Trophoblast cell (in vitro differentiated cells and primary cell): ENCODE measurements around the gene KIF3C.

Experiments used
- DNase-seq, 2 donors: peaks; one replicate each; pipeline ENCODE4 v3.0.0-alpha.2; 2016
- H2AFZ ChIP-seq: 2 replicates; pipeline ENCODE4 v1.6.1; 2013; ENCODE audit warnings: low read length, moderate library complexity, mild to moderate bottlenecking; ENCODE audit not compliant: insufficient read depth, poor library complexity
- H2AK5ac ChIP-seq: 2 replicates; pipeline ENCODE4 v1.6.1; 2013; ENCODE audit warnings: mild to moderate bottlenecking, low read length
- H2BK120ac ChIP-seq: 2 replicates; pipeline ENCODE4 v1.6.1; 2013; ENCODE audit warnings: low read length, mild to moderate bottlenecking, moderate library complexity; ENCODE audit not compliant: insufficient read depth, poor library complexity
- H2BK12ac ChIP-seq: 2 replicates; pipeline ENCODE4 v1.6.1; 2013; ENCODE audit warnings: mild to moderate bottlenecking, low read length, moderate library complexity
- H2BK5ac ChIP-seq: 2 replicates; pipeline ENCODE4 v1.6.1; 2013; ENCODE audit warnings: low read length, low read depth, moderate library complexity, mild to moderate bottlenecking; ENCODE audit not compliant: poor library complexity
- H3K14ac ChIP-seq: 2 replicates; pipeline ENCODE4 v1.6.1; 2013; ENCODE audit warnings: mild to moderate bottlenecking, low read length
- H3K18ac ChIP-seq: 2 replicates; pipeline ENCODE4 v1.6.1; 2013; ENCODE audit warnings: mild to moderate bottlenecking, low read length
- H3K23ac ChIP-seq: 2 replicates; pipeline ENCODE4 v1.6.1; 2013; ENCODE audit warnings: low read length
- H3K27ac ChIP-seq: 2 replicates; pipeline ENCODE4 v1.5.1; 2013; ENCODE audit warnings: low read depth, mild to moderate bottlenecking, inconsistent platforms, low read length, moderate library complexity
- H3K27me3 ChIP-seq: 2 replicates; pipeline ENCODE4 v1.6.1; 2013; ENCODE audit warnings: inconsistent platforms, mild to moderate bottlenecking, low read length, moderate library complexity; ENCODE audit not compliant: insufficient read depth
- H3K36me3 ChIP-seq, 2 experiments: 1 replicate in 1 of 2; 2 replicates in 1 of 2; pipeline ENCODE4 v1.6.1; 2013; ENCODE audit warnings: low read length in 2 of 2, mild to moderate bottlenecking in 2 of 2, moderate library complexity in 1 of 2; ENCODE audit not compliant: insufficient read depth in 2 of 2, control insufficient read depth in 1 of 2
- H3K4ac ChIP-seq: 2 replicates; pipeline ENCODE4 v1.6.1; 2013; ENCODE audit warnings: low read depth, mild to moderate bottlenecking, low read length, moderate library complexity
- H3K4me1 ChIP-seq, 2 experiments: 1 replicate in 1 of 2; 2 replicates in 1 of 2; pipeline ENCODE4 v1.6.1; 2013; ENCODE audit warnings: low read length in 2 of 2, mild to moderate bottlenecking in 2 of 2, moderate library complexity in 1 of 2; ENCODE audit not compliant: insufficient read depth in 2 of 2, control insufficient read depth in 1 of 2
- H3K4me2 ChIP-seq: 2 replicates; pipeline ENCODE4 v1.6.1; 2013; ENCODE audit warnings: inconsistent platforms, mild to moderate bottlenecking, low read length, moderate library complexity
- H3K4me3 ChIP-seq: 2 replicates; pipeline ENCODE4 v1.5.1; 2013; ENCODE audit warnings: mild to moderate bottlenecking, low read depth, low read length, inconsistent platforms
- H3K79me1 ChIP-seq: one replicate; pipeline ENCODE4 v1.6.1; 2013; ENCODE audit warnings: low read length
- H3K79me2 ChIP-seq: 2 replicates; pipeline ENCODE4 v1.6.1; 2013; ENCODE audit warnings: low read length, mild to moderate bottlenecking; ENCODE audit not compliant: control insufficient read depth, insufficient read depth, poor library complexity
- H3K9ac ChIP-seq: 2 replicates; pipeline ENCODE4 v1.6.1; 2013; ENCODE audit warnings: mild to moderate bottlenecking, low read length
- H3K9me3 ChIP-seq: 2 replicates; pipeline ENCODE4 v1.6.1; 2013; ENCODE audit warnings: low read depth, mild to moderate bottlenecking, control low read depth, inconsistent platforms, low read length; ENCODE audit not compliant: insufficient read depth
- H4K12ac ChIP-seq: 2 replicates; pipeline ENCODE4 v1.6.1; 2013; ENCODE audit warnings: low read depth, mild to moderate bottlenecking, low read length, moderate library complexity
- H4K8ac ChIP-seq: 2 replicates; pipeline ENCODE4 v1.6.1; 2013; ENCODE audit warnings: low read depth, mild to moderate bottlenecking, low read length, moderate library complexity
- H4K91ac ChIP-seq: one replicate; pipeline ENCODE4 v1.6.1; 2013; ENCODE audit warnings: low read depth, mild to moderate bottlenecking, low read length, moderate library complexity
- WGBS: extraction: QIAGEN DNeasy Blood & Tissue Kit; methylation state at CpG from one replicate; pipeline ENCODE4 v1.1.7; 2013; ENCODE audit warnings: missing lambda C conversion rate; ENCODE audit not compliant: insufficient read length, insufficient coverage; ENCODE audit errors: extremely low coverage; 5-methylcytosine and 5-hydroxymethylcytosine counted together

Gene KIF3C

GRCh38 chr2:25992556-25992955 lies 10.3 kb upstream of the KIF3C start:
- Histone ChIP-seq H2AFZ (no peak overlapping the region), H4K12ac (no peak overlapping the region), H2AK5ac (no peak overlapping the region), H3K4me2 (no peak overlapping the region), H2BK12ac (no peak overlapping the region), H3K23ac (no peak overlapping the region), H3K79me2 (no peaks in the 10 kb centered on the region), H3K36me3 (no peaks in the 10 kb centered on the region), H3K18ac (no peak overlapping the region), H3K79me1 (no peaks in the 10 kb centered on the region), H3K9ac (no peak overlapping the region), H4K91ac (no peak overlapping the region), H3K14ac (no peak overlapping the region), H3K4me1 (no peaks in the 10 kb centered on the region), H2BK120ac (no peak overlapping the region), H3K4ac (no peak overlapping the region), H3K4me3 (no peak overlapping the region), H3K27ac (no peak overlapping the region), H3K27me3 (no peaks in the 10 kb centered on the region), H2BK5ac (no peak overlapping the region), H4K8ac (no peak overlapping the region), H3K9me3 (no peaks in the 10 kb centered on the region)
- 100% methylated on average over 1 of the region's 8 CpGs for WGBS
- DNase-seq = no peak

GRCh38 chr2:25991965-25992364 lies 9.7 kb upstream of the KIF3C start:
- H3K4me2 ChIP-seq = no peak overlapping the region
- H3K27me3 ChIP-seq = no peaks in the 10 kb centered on the region
- H3K27ac ChIP-seq = no peak overlapping the region
- no peak overlapping the region for H4K91ac ChIP-seq
- no peak overlapping the region for H2AFZ ChIP-seq
- no peaks in the 10 kb centered on the region for H3K79me2 ChIP-seq
- no CpG with 5 or more reads among the region's 3 CpGs for WGBS
- H3K9me3 ChIP-seq = no peaks in the 10 kb centered on the region
- H2BK5ac ChIP-seq = no peak overlapping the region
- no peaks in the 10 kb centered on the region for H3K4me1 ChIP-seq
- H3K4ac ChIP-seq = no peak overlapping the region
- no peak overlapping the region for H2AK5ac ChIP-seq
- H2BK12ac ChIP-seq = no peak overlapping the region
- no peak overlapping the region for H3K9ac ChIP-seq
- H3K36me3 ChIP-seq = no peaks in the 10 kb centered on the region
- H3K18ac ChIP-seq = no peak overlapping the region
- H2BK120ac ChIP-seq = no peak overlapping the region
- H3K14ac ChIP-seq = no peak overlapping the region
- no peak overlapping the region for H4K8ac ChIP-seq
- peak in 1 of 2 donors; percentile 36 for DNase-seq
- no peaks in the 10 kb centered on the region for H3K79me1 ChIP-seq
- no peak overlapping the region for H3K4me3 ChIP-seq
- H4K12ac ChIP-seq = no peak overlapping the region
- no peak overlapping the region for H3K23ac ChIP-seq

- no peak overlapping the region for H4K8ac ChIP-seq
- no peak overlapping the region for H2BK12ac ChIP-seq
- no peak overlapping the region for H3K4me3 ChIP-seq
- no peaks in the 10 kb centered on the region for H3K27me3 ChIP-seq
- no peak overlapping the region for H3K4ac ChIP-seq
- H2BK120ac ChIP-seq = no peak overlapping the region
- no peaks in the 10 kb centered on the region for H3K79me2 ChIP-seq
- no peak for DNase-seq
- H3K4me2 ChIP-seq = no peak overlapping the region
- no peaks in the 10 kb centered on the region for H3K9me3 ChIP-seq
- no CpG with 5 or more reads among the region's 4 CpGs for WGBS
- no peak overlapping the region for H3K14ac ChIP-seq
- H3K9ac ChIP-seq = no peak overlapping the region
- no peak overlapping the region for H3K27ac ChIP-seq
- H4K12ac ChIP-seq = no peak overlapping the region
- no peak overlapping the region for H4K91ac ChIP-seq
- H2AK5ac ChIP-seq = no peak overlapping the region
- H3K36me3 ChIP-seq = no peaks in the 10 kb centered on the region
- no peak overlapping the region for H2AFZ ChIP-seq
- H3K4me1 ChIP-seq = no peaks in the 10 kb centered on the region
- no peak overlapping the region for H3K18ac ChIP-seq
- H2BK5ac ChIP-seq = no peak overlapping the region
- no peaks in the 10 kb centered on the region for H3K79me1 ChIP-seq
- no peak overlapping the region for H3K23ac ChIP-seq
Measured at GRCh38 chr2:25989154-25989553, 6.9 kb upstream of the KIF3C start.

GRCh38 chr2:25988134-25988533 lies 5.8 kb upstream of the KIF3C start:
- H3K9ac ChIP-seq = no peak overlapping the region
- no CpG with 5 or more reads among the region's 9 CpGs for WGBS

More at GRCh38 chr2:25988134-25988533, 5.8 kb upstream of the KIF3C start:
- Histone ChIP-seq H3K36me3 (no peaks in the 10 kb centered on the region), H3K79me2 (no peaks in the 10 kb centered on the region), H3K18ac (no peak overlapping the region), H3K14ac (no peak overlapping the region), H3K27ac (no peak overlapping the region), H3K4me3 (no peak overlapping the region), H3K79me1 (no peaks in the 10 kb centered on the region), H3K27me3 (no peaks in the 10 kb centered on the region), H2BK5ac (no peak overlapping the region), H3K4ac (no peak overlapping the region), H3K23ac (no peak overlapping the region), H2AFZ (no peak overlapping the region), H3K4me1 (no peaks in the 10 kb centered on the region), H3K9me3 (no peaks in the 10 kb centered on the region), H3K4me2 (no peak overlapping the region), H2BK12ac (no peak overlapping the region), H2BK120ac (no peak overlapping the region), H2AK5ac (no peak overlapping the region), H4K8ac (no peak overlapping the region), H4K91ac (no peak overlapping the region), H4K12ac (no peak overlapping the region)
- DNase-seq = no peak
